Measurements from ENCODE around the gene CHTF18. TPM values are rescaled to one million over a fixed set of nuclear protein-coding genes. Genes with fewer than 3 reads are reported as not detected.
"Not testable (repeated sequence)": the region's sequence is repeated elsewhere in the genome, so short reads cannot be mapped to it uniquely, and the experiment has no call there.

Gene CHTF18
- total RNA-seq, 4 donors from 2014 or later: under 0.01 to 895 (median 31.1) TPM

DNA sequence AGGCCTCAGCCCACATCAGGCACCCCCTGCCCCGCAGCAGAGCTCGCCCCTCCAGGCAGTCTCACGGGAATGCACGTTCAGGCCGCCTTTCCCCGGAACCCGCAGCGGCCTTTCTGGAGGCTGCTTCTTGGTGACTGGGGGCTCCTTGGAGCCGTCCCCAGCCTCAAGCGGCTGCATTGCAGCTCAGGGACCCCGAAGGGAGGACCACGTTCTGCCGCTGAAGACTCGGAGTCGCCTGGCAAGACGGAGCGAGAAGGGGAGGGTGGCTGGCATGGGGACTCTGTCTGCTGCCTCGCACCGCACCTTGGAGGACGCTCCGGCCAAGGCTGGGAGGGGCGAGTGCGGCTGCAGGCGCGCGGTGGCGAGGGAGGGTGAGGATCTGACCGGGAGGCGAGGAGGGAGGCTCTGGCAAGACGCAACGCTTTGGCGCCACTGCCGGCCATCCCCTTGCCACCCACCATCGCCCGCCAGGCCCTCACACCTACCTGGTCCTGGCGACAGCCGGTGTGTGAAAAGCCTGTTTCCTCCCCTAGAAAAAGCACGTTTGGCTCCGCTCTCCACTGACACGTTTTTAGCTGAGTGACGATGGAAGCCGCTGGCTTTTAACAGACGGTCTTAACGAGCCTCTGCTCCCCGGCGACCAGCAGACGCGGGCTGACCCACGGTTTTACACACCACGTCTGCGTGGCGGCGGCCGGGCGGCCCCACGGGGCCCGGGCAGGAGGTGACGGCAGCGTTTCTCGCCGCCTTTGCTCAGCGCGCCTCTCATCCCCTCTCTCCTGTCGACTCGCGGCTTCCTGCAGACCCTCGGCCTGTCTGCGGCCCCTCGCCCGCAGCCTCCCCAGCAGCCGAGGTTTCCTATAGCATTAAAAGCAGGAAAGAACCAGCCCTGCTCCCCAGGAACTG lies 28.8 kb downstream of the CHTF18 start:
- Histone ChIP-seq H3K9me3 (no peaks in the 10 kb centered on the region), H3K4me3 (no peak overlapping the region), H3K36me3 (no peaks in the 10 kb centered on the region), H3K27me3 (peaks cover 0 to 36% of the 10 kb centered on the region in 2 donors), H3K27ac (no peak overlapping the region), H3K4me1 (peaks cover 0 to 4% of the 10 kb centered on the region in 2 donors)
- TF ChIP-seq, protein P1, sequence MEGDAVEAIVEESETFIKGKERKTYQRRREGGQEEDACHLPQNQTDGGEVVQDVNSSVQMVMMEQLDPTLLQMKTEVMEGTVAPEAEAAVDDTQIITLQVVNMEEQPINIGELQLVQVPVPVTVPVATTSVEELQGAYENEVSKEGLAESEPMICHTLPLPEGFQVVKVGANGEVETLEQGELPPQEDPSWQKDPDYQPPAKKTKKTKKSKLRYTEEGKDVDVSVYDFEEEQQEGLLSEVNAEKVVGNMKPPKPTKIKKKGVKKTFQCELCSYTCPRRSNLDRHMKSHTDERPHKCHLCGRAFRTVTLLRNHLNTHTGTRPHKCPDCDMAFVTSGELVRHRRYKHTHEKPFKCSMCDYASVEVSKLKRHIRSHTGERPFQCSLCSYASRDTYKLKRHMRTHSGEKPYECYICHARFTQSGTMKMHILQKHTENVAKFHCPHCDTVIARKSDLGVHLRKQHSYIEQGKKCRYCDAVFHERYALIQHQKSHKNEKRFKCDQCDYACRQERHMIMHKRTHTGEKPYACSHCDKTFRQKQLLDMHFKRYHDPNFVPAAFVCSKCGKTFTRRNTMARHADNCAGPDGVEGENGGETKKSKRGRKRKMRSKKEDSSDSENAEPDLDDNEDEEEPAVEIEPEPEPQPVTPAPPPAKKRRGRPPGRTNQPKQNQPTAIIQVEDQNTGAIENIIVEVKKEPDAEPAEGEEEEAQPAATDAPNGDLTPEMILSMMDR (IDR thresholded peaks at IDR 0.05): no peak
- TF ChIP-seq POLR2A (IDR thresholded peaks at IDR 0.05): no peak
- intact Hi-C loops (cut with DNase I; ENCODE audit: low total_unique reads): no loop called here
- no peak for DNase-seq

DNA sequence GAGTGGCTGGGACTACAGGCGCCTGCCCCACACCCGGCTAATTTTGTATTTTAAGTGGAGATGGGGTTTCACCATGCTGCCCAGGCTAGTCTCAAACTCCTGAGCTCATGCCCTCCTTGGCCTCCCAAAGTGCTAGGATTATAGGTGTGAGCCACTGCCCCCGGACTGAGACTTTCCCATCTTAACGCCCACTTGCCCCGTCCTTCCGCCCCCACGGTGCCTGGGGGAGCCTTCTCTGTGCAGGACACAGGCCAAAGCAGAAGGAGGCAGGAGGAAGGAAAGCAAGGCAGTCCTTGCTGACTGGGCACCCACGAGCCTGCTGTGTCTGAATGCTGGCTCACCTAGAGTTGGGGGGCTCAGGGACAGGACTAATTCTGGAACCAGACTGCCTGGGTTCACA lies 29.7 kb downstream of the CHTF18 start:
- H3K27ac ChIP-seq: no peak overlapping the region
- TF ChIP-seq, protein P1 (IDR thresholded peaks at IDR 0.05): no peak
- TF ChIP-seq POLR2A (IDR thresholded peaks at IDR 0.05): no peak
- no peak overlapping the region for H3K4me3 ChIP-seq
- no peak for DNase-seq
- intact Hi-C loops (cut with DNase I; ENCODE audit: low total_unique reads): no loop called here
- H3K36me3 ChIP-seq: no peaks in the 10 kb centered on the region
- no peaks in the 10 kb centered on the region for H3K9me3 ChIP-seq
- peaks cover 0 to 34% of the 10 kb centered on the region in 2 donors for H3K27me3 ChIP-seq
- H3K4me1 ChIP-seq: peaks cover 0 to 4% of the 10 kb centered on the region in 2 donors

DNA sequence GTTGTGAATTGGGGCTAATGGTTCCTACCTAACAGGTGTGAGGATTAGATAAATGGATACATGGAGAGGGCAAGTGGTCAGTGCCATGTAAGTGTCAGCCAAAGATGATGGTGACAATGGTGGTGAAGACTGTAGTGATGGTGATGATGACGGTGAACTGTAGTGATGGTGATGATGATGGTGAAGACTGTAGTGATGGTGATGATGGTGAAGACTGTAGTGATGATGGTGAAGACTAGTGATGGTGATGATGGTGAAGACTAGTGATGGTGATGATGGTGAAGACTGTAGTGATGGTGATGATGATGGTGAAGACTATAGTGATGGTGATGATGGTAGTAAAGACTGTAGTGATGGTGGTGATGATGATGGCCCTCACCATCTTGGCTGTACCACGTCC lies 30.2 kb downstream of the CHTF18 start:
- intact Hi-C loops (cut with DNase I; ENCODE audit: low total_unique reads): no loop called here
- Histone ChIP-seq H3K9me3 (no peaks in the 10 kb centered on the region), H3K36me3 (no peaks in the 10 kb centered on the region), H3K4me3 (no peak overlapping the region), H3K4me1 (peaks cover 0 to 1% of the 10 kb centered on the region in 2 donors), H3K27me3 (peaks cover 0 to 30% of the 10 kb centered on the region in 2 donors), H3K27ac (no peak overlapping the region)
- TF ChIP-seq POLR2A (IDR thresholded peaks at IDR 0.05): no peak
- TF ChIP-seq, protein P1 (IDR thresholded peaks at IDR 0.05): no peak
- DNase-seq: no peak

DNA sequence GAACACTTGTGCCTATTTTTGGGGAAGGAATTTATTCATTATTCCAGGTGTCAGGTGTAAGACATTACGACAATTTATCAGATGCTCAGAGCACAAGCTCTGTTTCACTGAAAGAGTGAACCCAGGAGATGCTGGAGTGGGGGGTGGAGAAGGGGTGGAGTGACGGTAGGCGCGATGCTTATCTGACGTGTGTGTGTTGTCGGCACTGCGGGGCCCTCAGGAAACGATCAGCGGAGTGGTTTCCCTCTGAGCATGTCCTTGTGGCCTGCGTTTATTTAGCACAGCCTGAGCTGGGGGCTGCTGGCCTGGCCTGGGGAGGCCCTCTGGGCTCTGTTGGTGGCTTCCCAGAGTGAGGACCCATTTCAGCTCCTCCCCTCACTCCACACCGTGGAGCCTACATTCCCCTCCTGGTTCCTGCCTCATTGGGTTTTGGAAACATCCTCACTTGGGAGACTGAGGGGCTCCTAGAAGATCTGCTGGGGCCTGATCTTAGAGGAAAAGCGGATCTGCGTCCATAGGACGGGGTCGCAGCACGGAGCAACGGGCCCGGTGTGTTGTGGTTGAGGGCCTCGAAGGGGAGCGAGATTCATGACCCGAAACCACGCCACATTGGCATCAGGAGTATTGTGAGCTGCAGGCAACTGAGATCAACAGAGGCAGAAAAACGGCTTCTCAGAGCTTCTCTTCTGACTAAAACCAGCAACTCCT lies 31.1 kb downstream of the CHTF18 start:
- Histone ChIP-seq H3K27ac (no peak overlapping the region), H3K9me3 (no peaks in the 10 kb centered on the region), H3K27me3 (peaks cover 0 to 24% of the 10 kb centered on the region in 2 donors), H3K4me3 (no peak overlapping the region), H3K36me3 (no peaks in the 10 kb centered on the region), H3K4me1 (peaks cover 0 to under 1% of the 10 kb centered on the region in 2 donors)
- DNase-seq: no peak
- intact Hi-C loops (cut with DNase I; ENCODE audit: low total_unique reads): no loop called here
- TF ChIP-seq, protein P1 (IDR thresholded peaks at IDR 0.05): no peak
- no peak for TF ChIP-seq POLR2A (IDR thresholded peaks at IDR 0.05)

DNA sequence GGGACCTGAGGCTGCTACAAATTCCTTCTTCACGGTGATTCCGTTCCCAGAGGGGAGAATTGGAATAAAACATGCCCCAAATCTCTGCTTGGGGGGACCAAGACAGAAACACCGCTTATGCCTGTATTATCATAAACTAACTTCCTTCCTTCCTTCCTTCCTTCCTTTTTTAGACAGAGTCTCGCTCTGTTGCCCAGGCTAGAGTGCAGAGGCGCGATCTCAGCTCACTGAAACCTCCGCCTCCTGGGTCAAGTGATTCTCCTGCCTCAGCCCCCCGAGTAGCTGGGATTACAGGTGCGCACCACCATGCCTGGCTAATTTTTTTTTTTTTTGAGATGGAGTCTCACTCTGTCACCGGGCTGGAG lies 31.6 kb downstream of the CHTF18 start:
- DNase-seq; H3K4me1 ChIP-seq; H3K27ac ChIP-seq; intact Hi-C loops (cut with DNase I; ENCODE audit: low total_unique reads); H3K36me3 ChIP-seq; H3K4me3 ChIP-seq; H3K9me3 ChIP-seq: not testable (repeated sequence)
- peaks cover 0 to 18% of the 10 kb centered on the region in 2 donors for H3K27me3 ChIP-seq
